DND-41 (cell line): ENCODE results near the gene MFNG.

Source experiments
- ATAC-seq: fragments of 200-7000 bp; cut with Tn5 transposase; 3 replicates; pipeline ENCODE4 v1.9.1; 2021; ENCODE audit warnings: low read depth; ENCODE audit not compliant: insufficient read depth
- DNase-seq: peaks from one replicate; pipeline ENCODE4 v3.0.0-alpha.2; 2020
- H2AFZ ChIP-seq: 2 replicates; pipeline ENCODE4 v1.6.0; 2012; ENCODE audit warnings: low read depth, low read length
- H3K27ac ChIP-seq: 2 replicates; pipeline ENCODE4 v1.5.1; 2012; ENCODE audit warnings: low read length, inconsistent platforms
- H3K27me3 ChIP-seq: fragments of 200-600 bp; sonication (generic); 2 replicates; pipeline ENCODE4 v1.6.0; 2012; ENCODE audit warnings: low read length, mild to moderate bottlenecking, inconsistent platforms; ENCODE audit not compliant: insufficient read depth, poor library complexity
- H3K36me3 ChIP-seq: 2 replicates; pipeline ENCODE4 v1.5.1; 2012; ENCODE audit warnings: low read length, inconsistent platforms; ENCODE audit not compliant: insufficient read depth
- H3K4me1 ChIP-seq: 2 replicates; pipeline ENCODE4 v1.5.1; 2012; ENCODE audit warnings: mild to moderate bottlenecking, low read length; ENCODE audit not compliant: insufficient read depth
- H3K4me2 ChIP-seq: 2 replicates; pipeline ENCODE4 v1.6.0; 2012; ENCODE audit warnings: mild to moderate bottlenecking, moderate library complexity, low read length, inconsistent platforms; ENCODE audit not compliant: insufficient read depth
- H3K4me3 ChIP-seq, 2 experiments: fragments of 200-600 bp in 1 of 2; shearing (Covaris generic) in 1 of 2; 2 replicates each; pipeline ENCODE4 v1.5.1; 2012 to 2016; ENCODE audit warnings: inconsistent platforms in 2 of 2, low read length in 2 of 2, mild to moderate bottlenecking in 2 of 2, low read depth in 1 of 2, moderate library complexity in 1 of 2
- H3K79me2 ChIP-seq: 2 replicates; pipeline ENCODE4 v1.6.0; 2012; ENCODE audit warnings: low read length, inconsistent platforms; ENCODE audit not compliant: insufficient read depth
- H3K9ac ChIP-seq: 2 replicates; pipeline ENCODE4 v1.6.0; 2012; ENCODE audit warnings: low read depth, mild to moderate bottlenecking, inconsistent platforms, low read length, moderate library complexity
- H3K9me3 ChIP-seq: 2 replicates; pipeline ENCODE4 v1.5.1; 2012; ENCODE audit warnings: low read length, moderate library complexity, mild to moderate bottlenecking, inconsistent platforms; ENCODE audit not compliant: insufficient read depth, severe bottlenecking
- H4K20me1 ChIP-seq: 2 replicates; pipeline ENCODE4 v1.6.0; 2012; ENCODE audit warnings: low read length; ENCODE audit not compliant: insufficient read depth
- CTCF ChIP-seq: IDR thresholded peaks from 2 replicates; pipeline ENCODE4 v1.5.1; 2012; ENCODE audit warnings: borderline replicate concordance, low read length, moderate library complexity, mild to moderate bottlenecking; ENCODE audit not compliant: poor library complexity, severe bottlenecking; ENCODE audit errors: extremely low read depth
- EZH2 ChIP-seq: IDR thresholded peaks from 3 replicates; pipeline ENCODE4 v1.6.1; 2012; ENCODE audit warnings: borderline replicate concordance, low read depth, mild to moderate bottlenecking, moderate library complexity, low read length, inconsistent platforms; ENCODE audit not compliant: severe bottlenecking

Gene MFNG

GRCh38 chr22:37480387-37481346, 5.5 kb downstream of the MFNG start:
- 0 out of 2 replicates have a peak, but pooled peaks cover 2% of the 10 kb centered on the region for H4K20me1 ChIP-seq
- no peak overlapping the region for H3K9ac ChIP-seq

GRCh38 chr22:37479196-37479595, 7.0 kb downstream of the MFNG start:
- TF ChIP-seq CTCF (no peak), EZH2 (no peak)
- Histone ChIP-seq H3K36me3 (peaks cover 21% of the 10 kb centered on the region; the same call in 1 of the 2 replicates), H3K4me1 (peaks cover 9% of the 10 kb centered on the region), H3K27me3 (no peaks in the 10 kb centered on the region), H3K4me3 (no peak overlapping the region), H3K27ac (no peak overlapping the region), H3K4me2 (no peak overlapping the region), H3K9ac (no peak overlapping the region), H3K9me3 (no peaks in the 10 kb centered on the region), H4K20me1 (0 out of 2 replicates have a peak, but pooled peaks cover 2% of the 10 kb centered on the region), H2AFZ (no peak overlapping the region), H3K79me2 (peaks cover 27% of the 10 kb centered on the region)
- ATAC-seq (no peak), DNase-seq (no peak)

More at GRCh38 chr22:37480387-37481346, 5.5 kb downstream of the MFNG start:
- H3K27ac ChIP-seq = no peak overlapping the region
- no peak overlapping the region for H3K4me3 ChIP-seq
- H3K4me1 ChIP-seq = peaks cover 17% of the 10 kb centered on the region
- no peak for TF ChIP-seq EZH2
- TF ChIP-seq CTCF = no peak
- ATAC-seq (no peak), DNase-seq (no peak)
- peaks cover 42% of the 10 kb centered on the region for H3K79me2 ChIP-seq
- no peak overlapping the region for H3K4me2 ChIP-seq
- peaks cover 18% of the 10 kb centered on the region; the same call in 1 of the 2 replicates for H3K36me3 ChIP-seq
- peaks cover 2% of the 10 kb centered on the region for H3K27me3 ChIP-seq
- no peaks in the 10 kb centered on the region for H3K9me3 ChIP-seq
- no peak overlapping the region for H2AFZ ChIP-seq

GRCh38 chr22:37476389-37477329, 9.5 kb downstream of the MFNG start:
- Histone ChIP-seq H3K4me2 (no peak overlapping the region), H3K79me2 (0 out of 2 replicates have a peak, but pooled peaks cover 2% of the 10 kb centered on the region), H3K9me3 (no peaks in the 10 kb centered on the region), H3K27me3 (no peaks in the 10 kb centered on the region), H3K4me1 (no peaks in the 10 kb centered on the region), H3K9ac (no peak overlapping the region), H2AFZ (no peak overlapping the region), H4K20me1 (peaks cover 10% of the 10 kb centered on the region; the same call in 1 of the 2 replicates), H3K4me3 (no peak overlapping the region), H3K36me3 (peaks cover 32% of the 10 kb centered on the region), H3K27ac (no peak overlapping the region)
- ATAC-seq (no peak), DNase-seq (no peak)
- no peak for TF ChIP-seq EZH2
- TF ChIP-seq CTCF = no peak
